Fibroblast of skin of abdomen (primary cell): ENCODE results near the gene HEATR3.
"Not testable (repeated sequence)": the region's sequence is repeated elsewhere in the genome, so short reads cannot be mapped to it uniquely, and the experiment has no call there.

ENCODE experiments used
- DNase-seq: peaks from one replicate; pipeline ENCODE4 v3.0.0-alpha.2; 2013

HEATR3 gene

GRCh38 chr16:50102051-50102746 lies 36.4 kb downstream of the HEATR3 start:
- peak; percentile 85 for DNase-seq

- DNase-seq = peak; percentile 20
Observed at GRCh38 chr16:50103764-50104163, 38.0 kb downstream of the HEATR3 start.

DNA sequence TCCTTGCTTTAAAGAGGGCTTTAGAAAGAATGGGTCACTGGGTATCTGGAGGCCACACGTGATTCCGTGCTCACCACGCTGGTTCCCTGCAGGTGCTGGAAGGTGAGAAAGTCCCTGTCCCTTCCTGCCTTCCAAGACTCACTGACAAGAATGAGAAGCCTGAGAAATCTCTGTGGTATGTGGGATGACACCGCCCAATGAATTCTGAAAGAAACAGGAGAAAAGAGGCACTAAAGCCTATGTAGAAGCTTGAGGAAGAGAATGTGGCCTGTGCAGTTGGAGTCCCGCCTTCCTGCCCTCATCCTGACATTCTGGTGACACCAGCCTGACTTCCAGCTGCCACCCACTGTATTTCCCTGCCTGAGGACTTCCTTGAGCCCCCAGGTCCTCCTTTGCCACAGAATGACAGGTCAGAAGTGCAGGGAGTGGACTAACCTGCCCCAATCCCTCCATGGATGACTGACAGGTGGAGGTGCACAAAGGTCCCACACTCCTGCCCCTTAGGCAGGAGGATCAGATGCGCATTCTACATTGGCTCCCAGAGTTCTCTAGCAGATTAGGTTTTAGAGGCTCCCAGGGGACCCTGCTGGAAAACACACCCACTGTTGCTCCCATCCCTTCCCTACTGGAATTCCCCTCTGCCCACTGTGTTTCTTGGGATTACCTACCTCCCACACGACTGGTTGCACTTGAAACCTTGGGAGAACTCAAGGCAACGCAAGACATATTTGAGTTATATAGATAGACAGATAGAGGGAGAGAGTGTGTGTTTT lies 48.8 kb downstream of the HEATR3 start:
- DNase-seq = no peak

GRCh38 chr16:50120711-50121110 lies 54.9 kb downstream of the HEATR3 start:
- no peak for DNase-seq

GRCh38 chr16:50121278-50121677 lies 55.5 kb downstream of the HEATR3 start:
- no peak for DNase-seq

DNA sequence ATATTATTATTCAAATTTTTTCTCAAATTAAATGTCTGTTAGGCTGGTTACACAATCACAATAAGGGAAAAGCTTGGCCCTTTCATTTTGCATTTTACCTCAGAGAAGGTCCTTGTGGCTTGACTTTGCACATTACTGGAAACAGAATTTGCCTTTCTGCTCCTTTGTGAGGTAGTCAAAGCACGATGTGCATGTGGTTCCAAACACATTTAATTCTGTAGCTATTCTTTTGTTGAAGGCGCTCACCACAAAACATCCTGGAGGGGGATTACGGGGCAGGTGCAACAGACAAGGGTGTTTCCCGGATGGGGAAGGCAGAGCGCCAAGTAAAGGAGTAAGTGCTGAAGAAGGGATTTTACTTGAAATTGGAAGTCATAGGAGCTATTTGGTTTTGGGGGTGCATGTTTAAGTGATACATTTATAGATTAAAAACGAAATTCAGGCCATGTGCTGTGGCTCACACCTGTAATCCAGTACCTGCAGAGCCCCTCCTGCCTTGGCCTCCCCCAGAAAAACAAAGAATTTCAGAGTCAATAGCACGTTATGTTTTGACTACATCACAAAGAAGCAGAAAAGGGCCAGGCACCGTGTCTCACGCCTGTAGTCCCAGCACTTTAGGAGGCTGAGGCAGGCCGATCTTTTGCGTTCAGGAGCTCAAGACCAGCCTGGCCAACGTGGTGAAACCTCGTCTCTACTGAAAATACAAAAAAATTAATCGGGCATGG lies 56.1 kb downstream of the HEATR3 start:
- DNase-seq = no peak

- no peak for DNase-seq
Observed at GRCh38 chr16:50123417-50123816, 57.6 kb downstream of the HEATR3 start.

GRCh38 chr16:50124769-50125168 lies 59.0 kb downstream of the HEATR3 start:
- no peak for DNase-seq

- no peak for DNase-seq
Observed at GRCh38 chr16:50126183-50126582, 60.4 kb downstream of the HEATR3 start.

DNA sequence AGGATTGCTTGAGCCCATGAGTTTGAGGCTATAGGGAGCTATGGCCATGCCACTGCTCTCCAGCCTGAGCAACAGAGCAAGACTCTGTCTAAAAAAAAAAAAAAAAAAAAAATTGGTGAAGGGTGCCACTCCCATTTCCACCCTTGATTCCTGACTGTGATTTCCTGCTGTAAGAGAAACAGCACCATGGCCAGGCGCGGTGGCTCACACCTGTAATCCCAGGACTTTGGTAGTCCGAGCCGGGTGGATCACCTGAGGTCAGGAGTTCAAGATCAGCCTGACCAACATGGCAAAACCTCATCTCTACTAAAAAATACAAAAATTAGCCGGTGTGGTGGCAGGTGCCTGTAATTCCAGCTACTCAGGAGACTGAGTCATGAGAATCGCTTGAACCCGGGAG lies 66.8 kb downstream of the HEATR3 start:
- not testable (repeated sequence) for DNase-seq

- DNase-seq = no peak
Observed at GRCh38 chr16:50133214-50133613, 67.4 kb downstream of the HEATR3 start.

DNA sequence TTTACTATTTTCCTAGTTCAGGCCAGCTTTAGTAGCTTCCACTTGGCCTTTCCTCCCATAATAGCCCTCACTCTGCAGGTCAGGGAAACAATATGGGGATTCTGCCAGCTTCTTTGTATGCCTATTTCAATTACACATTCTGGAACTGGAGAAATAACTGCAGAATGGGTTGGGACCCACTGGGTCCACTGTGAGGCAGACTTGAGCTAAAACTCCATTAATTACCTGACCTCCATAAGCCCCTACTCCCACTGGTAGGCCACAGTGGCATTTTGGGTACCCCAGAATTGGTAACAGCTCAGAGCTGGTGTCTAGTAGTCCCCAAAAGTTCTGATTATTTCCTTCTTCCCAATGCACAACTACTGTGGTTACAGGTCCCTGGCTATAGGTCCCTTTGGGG lies 70.6 kb downstream of the HEATR3 start:
- DNase-seq = no peak

DNA sequence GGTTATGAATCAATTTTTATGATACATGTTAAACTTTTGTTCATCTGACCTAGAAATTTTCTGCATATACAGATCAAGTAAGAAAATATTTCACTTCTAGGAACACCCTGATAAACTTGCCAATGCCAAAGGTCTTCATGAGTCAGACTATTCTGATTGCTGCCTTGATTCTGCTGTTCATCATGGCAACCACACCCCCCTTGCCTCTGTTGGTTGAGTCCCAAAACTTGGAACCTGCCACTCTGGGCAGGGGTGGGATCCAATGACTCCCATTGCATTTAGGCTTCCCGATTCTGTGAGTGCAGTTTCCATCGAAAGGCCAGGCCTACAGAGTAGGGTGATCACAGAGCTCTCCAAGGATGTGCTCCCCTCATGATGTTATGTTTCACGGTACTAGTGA lies 71.5 kb downstream of the HEATR3 start:
- DNase-seq = no peak

GRCh38 chr16:50139580-50139979 lies 73.8 kb downstream of the HEATR3 start:
- no peak for DNase-seq

GRCh38 chr16:50144211-50144610 lies 78.4 kb downstream of the HEATR3 start:
- DNase-seq = no peak

GRCh38 chr16:50146479-50147435 lies 81.0 kb downstream of the HEATR3 start:
- peak; percentile 12 for DNase-seq

- no peak for DNase-seq
Observed at GRCh38 chr16:50151322-50151721, 85.6 kb downstream of the HEATR3 start.

- no peak for DNase-seq
Observed at GRCh38 chr16:50151756-50152155, 86.0 kb downstream of the HEATR3 start.

- DNase-seq = peak; percentile 25
Observed at GRCh38 chr16:50152351-50152806, 86.6 kb downstream of the HEATR3 start.

DNA sequence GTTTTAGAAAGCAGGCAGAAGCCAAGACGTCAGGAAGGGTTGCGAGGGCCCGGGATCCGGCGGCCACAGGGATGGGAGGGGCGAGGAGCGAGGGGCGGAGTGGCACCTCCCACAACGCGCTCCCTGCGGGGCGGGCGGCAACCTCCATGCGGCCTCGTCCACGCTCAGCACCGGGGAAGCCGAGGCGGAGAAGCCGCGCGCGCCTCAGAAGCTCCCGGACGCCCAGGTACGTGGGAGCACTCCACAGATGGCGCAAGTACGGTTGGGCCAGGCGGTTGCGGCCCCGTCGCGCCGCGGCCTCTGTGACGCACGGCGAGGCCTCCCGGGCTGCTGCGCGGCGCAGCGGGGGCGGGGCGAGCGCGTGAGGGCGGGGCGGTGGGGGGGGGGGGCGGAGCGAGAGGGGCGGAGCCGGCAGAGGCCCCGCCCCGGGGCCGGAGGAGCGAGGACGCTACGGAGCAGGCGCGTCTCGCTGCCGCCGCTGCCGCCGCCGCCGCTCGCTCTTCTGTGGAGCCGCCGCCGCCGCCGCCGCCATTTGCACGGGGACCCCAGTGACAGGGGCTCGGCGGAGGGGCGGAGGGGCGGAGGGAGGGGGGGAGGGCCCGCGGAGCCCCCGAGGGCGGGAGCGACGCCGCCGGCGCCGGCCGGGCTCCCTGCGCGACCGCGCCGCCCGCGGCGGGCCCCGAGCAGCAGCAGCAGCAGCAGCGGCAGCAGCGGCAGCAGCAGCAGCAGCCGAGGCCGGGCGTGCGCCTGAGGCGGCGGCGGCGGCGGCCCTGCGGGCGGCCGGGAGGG lies 87.2 kb downstream of the HEATR3 start, which contains the start of gene TENT4B:
TSS of gene TENT4B (plus strand) at position 500 of the 789 bp plus-strand sequence. CDS start 316 bp downstream, outside the sequence.
- peak; percentile 85 for DNase-seq
